ENCODE results near the gene CLHC1. TPM values are rescaled to one million over a fixed set of nuclear protein-coding genes. Genes with fewer than 3 reads are reported as not detected.

CLHC1 gene
- total and polyA plus RNA-seq, 2 donors (not counting 3 experiments of a cell fraction or from before 2014, with no cell fraction given): 2.4 to 12.3 TPM

GRCh38 chr2:55232863-55233657 is 967 bp upstream of the CLHC1 start:
- H3K9me3 ChIP-seq (replicated peaks; ENCODE audit: control insufficient read depth, insufficient read depth, low read length): no peaks in the 10 kb centered on the region
- H3K4me3 ChIP-seq (replicated peaks in 1 of 3; ENCODE audit: insufficient read depth in 1 of 3, low read depth in 1 of 3, low read length in 3 of 3): peak overlapping the region; percentile 83 to 96 (median 92)
- CTCF ChIA-PET: interaction anchor here (0.6 to 1.3 kb wide), 2 partner anchors 9 to 120 kb away, joined by 3 to 5 read pairs; no protein-coding TSS in a partner anchor
- intact Hi-C loops (cut with micrococcal nuclease) (loop anchor here (2.0 to 10.0 kb wide), 4 partner anchors 34 to 282 kb away; partner anchors contain the start of genes CFAP36, MTIF2 and RTN4), dilution Hi-C loops (cut with MboI; ENCODE audit: extremely low pct_ligation_motif_present, low sequenced_read_pairs) (no loop called here)
- DNase-seq (ENCODE audit: low read depth, low spot score) (peak; percentile 40), FAIRE-seq (peak; percentile 54)
- POLR2A ChIA-PET: interaction anchor here (1.3 kb wide), 1 partner anchor 9 kb away, joined by 5 read pairs; no protein-coding TSS in a partner anchor
- no peaks in the 10 kb centered on the region for H3K9me1 ChIP-seq (replicated peaks; ENCODE audit: control insufficient read depth, extremely low read depth, insufficient read depth, low read length)
- H3K27me3 ChIP-seq (ENCODE audit: control insufficient read depth in 2 of 2, insufficient read depth in 2 of 2, low read length in 2 of 2): no peaks in the 10 kb centered on the region
- peak overlapping the region; percentile 95 for H3K4me2 ChIP-seq (ENCODE audit: insufficient read depth, low read length)
- peaks cover 30% of the 10 kb centered on the region for H3K4me1 ChIP-seq (ENCODE audit: control insufficient read depth, extremely low read depth, insufficient read depth, low read length)
- TSS peak; percentile 69 for BruUV-seq (replicated peaks)
- H3K36me3 ChIP-seq (ENCODE audit: control insufficient read depth in 2 of 2, extremely low read depth in 1 of 2, insufficient read depth in 2 of 2, low read length in 2 of 2): peaks cover 12 to 33% of the 10 kb centered on the region in 2 experiments
- peak overlapping the region; percentile 99 for H3K27ac ChIP-seq (ENCODE audit: insufficient read depth, low read depth, low read length)
- H2AFZ ChIP-seq (ENCODE audit: low read depth, low read length): peak overlapping the region; percentile 45
- peak; percentile 80 for TF ChIP-seq MYC (IDR thresholded peaks at IDR 0.05; ENCODE audit: low read depth, low read length)
- TF ChIP-seq, protein P1, sequence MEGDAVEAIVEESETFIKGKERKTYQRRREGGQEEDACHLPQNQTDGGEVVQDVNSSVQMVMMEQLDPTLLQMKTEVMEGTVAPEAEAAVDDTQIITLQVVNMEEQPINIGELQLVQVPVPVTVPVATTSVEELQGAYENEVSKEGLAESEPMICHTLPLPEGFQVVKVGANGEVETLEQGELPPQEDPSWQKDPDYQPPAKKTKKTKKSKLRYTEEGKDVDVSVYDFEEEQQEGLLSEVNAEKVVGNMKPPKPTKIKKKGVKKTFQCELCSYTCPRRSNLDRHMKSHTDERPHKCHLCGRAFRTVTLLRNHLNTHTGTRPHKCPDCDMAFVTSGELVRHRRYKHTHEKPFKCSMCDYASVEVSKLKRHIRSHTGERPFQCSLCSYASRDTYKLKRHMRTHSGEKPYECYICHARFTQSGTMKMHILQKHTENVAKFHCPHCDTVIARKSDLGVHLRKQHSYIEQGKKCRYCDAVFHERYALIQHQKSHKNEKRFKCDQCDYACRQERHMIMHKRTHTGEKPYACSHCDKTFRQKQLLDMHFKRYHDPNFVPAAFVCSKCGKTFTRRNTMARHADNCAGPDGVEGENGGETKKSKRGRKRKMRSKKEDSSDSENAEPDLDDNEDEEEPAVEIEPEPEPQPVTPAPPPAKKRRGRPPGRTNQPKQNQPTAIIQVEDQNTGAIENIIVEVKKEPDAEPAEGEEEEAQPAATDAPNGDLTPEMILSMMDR (IDR thresholded peaks at IDR 0.05; ENCODE audit: extremely low read depth in 1 of 2, insufficient read depth in 1 of 2, low read depth in 1 of 2, low read length in 2 of 2): no peak
- no peaks in the 10 kb centered on the region for H4K20me1 ChIP-seq (replicated peaks; ENCODE audit: control insufficient read depth, extremely low read depth, insufficient read depth, low read length)
- H3K9ac ChIP-seq (replicated peaks; ENCODE audit: extremely low read depth, insufficient read depth, low read length): peak overlapping the region; percentile 99
- H3K79me2 ChIP-seq (ENCODE audit: control insufficient read depth, insufficient read depth, low read length): peaks cover 41% of the 10 kb centered on the region

DNA sequence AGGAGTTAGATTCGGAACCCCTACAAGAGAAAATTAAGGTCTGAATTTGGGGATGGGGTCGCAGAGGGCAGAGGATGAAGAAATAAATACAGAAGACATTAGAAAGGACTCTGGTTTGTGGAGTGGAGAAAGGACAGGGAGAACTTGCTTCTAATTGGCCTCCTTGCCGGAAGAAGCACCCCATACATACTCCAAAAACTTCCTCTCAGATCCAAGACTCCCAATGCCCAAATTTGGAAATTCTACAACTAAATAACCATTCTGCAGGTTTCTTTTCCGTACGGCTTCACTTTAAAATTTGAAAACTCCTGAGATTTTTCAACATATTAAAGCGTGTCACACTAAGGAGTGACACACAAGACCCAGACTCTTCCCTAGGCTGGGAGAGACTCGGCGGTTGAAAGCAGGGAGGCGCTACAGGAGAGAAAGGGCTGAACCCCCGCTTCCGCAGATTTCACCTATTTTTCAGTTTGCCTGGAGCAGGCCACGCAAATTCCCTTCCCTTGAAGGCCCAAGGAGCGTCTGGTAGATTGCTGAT is 478 bp downstream of the CLHC1 start:
- CTCF ChIA-PET: no interaction called here
- TF ChIP-seq, protein P1 (IDR thresholded peaks at IDR 0.05; ENCODE audit: extremely low read depth in 1 of 2, insufficient read depth in 1 of 2, low read depth in 1 of 2, low read length in 2 of 2): no peak
- TF ChIP-seq FOS (IDR thresholded peaks at IDR 0.05; ENCODE audit: borderline replicate concordance, insufficient read depth, low read length) (no peak), MYC (IDR thresholded peaks at IDR 0.05; ENCODE audit: low read depth, low read length) (no peak)
- POLR2A ChIA-PET: no interaction called here
- Histone ChIP-seq H3K9ac (replicated peaks; ENCODE audit: extremely low read depth, insufficient read depth, low read length) (peak overlapping the region; percentile 99), H3K79me2 (ENCODE audit: control insufficient read depth, insufficient read depth, low read length) (peaks cover 41% of the 10 kb centered on the region), H3K27ac (ENCODE audit: insufficient read depth, low read depth, low read length) (peak overlapping the region; percentile 99), H3K4me2 (ENCODE audit: insufficient read depth, low read length) (peak overlapping the region; percentile 89), H3K9me3 (replicated peaks; ENCODE audit: control insufficient read depth, insufficient read depth, low read length) (no peaks in the 10 kb centered on the region), H3K27me3 (ENCODE audit: control insufficient read depth in 2 of 2, insufficient read depth in 2 of 2, low read length in 2 of 2) (no peaks in the 10 kb centered on the region), H4K20me1 (replicated peaks; ENCODE audit: control insufficient read depth, extremely low read depth, insufficient read depth, low read length) (no peaks in the 10 kb centered on the region), H3K9me1 (replicated peaks; ENCODE audit: control insufficient read depth, extremely low read depth, insufficient read depth, low read length) (no peaks in the 10 kb centered on the region), H3K36me3 (ENCODE audit: control insufficient read depth in 2 of 2, extremely low read depth in 1 of 2, insufficient read depth in 2 of 2, low read length in 2 of 2) (peaks cover 12 to 28% of the 10 kb centered on the region in 2 experiments), H3K4me1 (ENCODE audit: control insufficient read depth, extremely low read depth, insufficient read depth, low read length) (peaks cover 36% of the 10 kb centered on the region), H2AFZ (ENCODE audit: low read depth, low read length) (peak overlapping the region; percentile 92), H3K4me3 (replicated peaks in 1 of 3; ENCODE audit: insufficient read depth in 1 of 3, low read depth in 1 of 3, low read length in 3 of 3) (peak overlapping the region; percentile 61 to 96 (median 92))
- TSS peak; percentile 53 for BruUV-seq (replicated peaks)
- intact Hi-C loops (cut with micrococcal nuclease) (loop anchor here (2.0 to 10.0 kb wide), 4 partner anchors 36 to 283 kb away; partner anchors contain the start of genes CFAP36, MTIF2 and RTN4), dilution Hi-C loops (cut with MboI; ENCODE audit: extremely low pct_ligation_motif_present, low sequenced_read_pairs) (no loop called here)
- FAIRE-seq (no peak), DNase-seq (ENCODE audit: low read depth, low spot score) (no peak)

Measured in endothelial cell of umbilical vein (primary cell).